Activated CD8-positive, alpha-beta memory T cell treated with anti-CD3 and anti-CD28 coated beads for 48 hours (primary cell): ENCODE measurements around the gene RBFOX1.

Experiments
- DNase-seq, 3 experiments: peaks; one replicate each; pipeline ENCODE4 v3.0.0-alpha.2; 2020; ENCODE audit warnings: low read depth in 2 of 3, low spot score in 2 of 3

The RBFOX1 gene

GRCh38 chr16:7590934-7591333 is 258.3 kb downstream of the RBFOX1 start:
- DNase-seq = no peak

GRCh38 chr16:7596308-7596707 is 263.7 kb downstream of the RBFOX1 start:
- DNase-seq = no peak

- no peak for DNase-seq
Measured at GRCh38 chr16:7597677-7598076, 265.0 kb downstream of the RBFOX1 start.

GRCh38 chr16:7601100-7601499 is 268.5 kb downstream of the RBFOX1 start:
- no peak for DNase-seq

- no peak for DNase-seq
Measured at GRCh38 chr16:7602291-7602950, 269.8 kb downstream of the RBFOX1 start.

GRCh38 chr16:7605812-7606211 is 273.2 kb downstream of the RBFOX1 start:
- no peak for DNase-seq

- DNase-seq = no peak
Measured at GRCh38 chr16:7612671-7613070, 280.0 kb downstream of the RBFOX1 start.

- DNase-seq = no peak
Measured at GRCh38 chr16:7613518-7613917, 280.9 kb downstream of the RBFOX1 start.

- DNase-seq = no peak
Measured at GRCh38 chr16:7614021-7614795, 281.6 kb downstream of the RBFOX1 start.

GRCh38 chr16:7615565-7615964 is 282.9 kb downstream of the RBFOX1 start:
- DNase-seq = no peak

- DNase-seq = no peak
Measured at GRCh38 chr16:7624871-7625766, 292.5 kb downstream of the RBFOX1 start.

GRCh38 chr16:7628981-7629380 is 296.3 kb downstream of the RBFOX1 start:
- DNase-seq = no peak

GRCh38 chr16:7629571-7629970 is 296.9 kb downstream of the RBFOX1 start:
- DNase-seq = no peak

GRCh38 chr16:7637446-7637845 is 304.8 kb downstream of the RBFOX1 start:
- no peak for DNase-seq

GRCh38 chr16:7638306-7638705 is 305.7 kb downstream of the RBFOX1 start:
- no peak for DNase-seq

GRCh38 chr16:7640334-7640733 is 307.7 kb downstream of the RBFOX1 start:
- DNase-seq = no peak

GRCh38 chr16:7644176-7644575 is 311.5 kb downstream of the RBFOX1 start:
- DNase-seq = no peak

- no peak for DNase-seq
Measured at GRCh38 chr16:7644811-7645210, 312.2 kb downstream of the RBFOX1 start.

GRCh38 chr16:7646821-7647500 is 314.3 kb downstream of the RBFOX1 start:
- no peak for DNase-seq

GRCh38 chr16:7650431-7650830 is 317.8 kb downstream of the RBFOX1 start:
- no peak for DNase-seq
